Colon (tissue), 2 donors: Measurements from ENCODE around the gene IL2RG.

Experiments
- FAIRE-seq: peaks from 2 replicates; lab custom pipeline; 2012; peaks lifted over from hg19 to GRCh38; lab: Jason Lieb, UNC
- donor health status: control.
- donor health status: control.

Gene IL2RG

DNA sequence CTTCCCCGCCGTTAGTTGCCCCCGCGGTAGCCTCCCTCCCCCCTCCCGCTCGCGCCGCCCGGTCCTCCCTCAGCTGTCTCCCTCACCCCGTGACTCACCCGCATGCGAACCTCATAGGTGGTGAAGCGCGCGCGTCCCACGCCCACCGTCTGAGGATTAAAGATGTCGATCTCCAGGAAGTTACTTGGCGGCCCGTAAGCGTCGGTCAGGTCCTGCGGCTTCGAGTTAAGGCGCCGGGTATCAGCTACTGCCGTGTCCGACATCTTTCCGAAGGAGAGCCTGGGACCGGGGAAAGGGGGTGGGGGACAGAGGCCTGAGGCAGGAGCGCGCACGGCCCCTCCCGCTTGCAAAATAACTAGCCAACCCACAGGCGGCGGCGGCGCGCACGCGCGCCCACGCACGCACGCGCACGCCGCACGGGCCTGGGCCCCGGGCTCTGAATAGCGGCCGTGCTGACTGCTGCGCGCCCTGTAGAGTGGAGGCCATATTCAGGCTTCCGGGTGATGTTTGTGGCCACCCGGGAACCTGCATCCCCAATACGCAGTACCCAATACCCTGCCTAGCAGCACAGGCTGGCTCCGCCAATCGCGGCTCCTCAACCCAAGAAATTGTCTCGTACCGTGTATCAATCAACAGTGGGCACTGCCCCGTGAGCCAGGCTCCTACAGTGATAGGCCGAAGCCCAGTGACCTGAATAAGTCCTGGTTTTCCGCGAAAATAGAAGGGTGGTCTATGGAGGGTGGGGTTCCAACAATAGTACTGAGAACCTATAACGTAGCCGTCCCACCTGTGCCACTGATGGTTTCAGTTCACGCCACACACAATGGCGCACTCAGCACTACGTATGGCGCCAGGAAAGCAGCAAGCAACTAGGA is 43.1 kb downstream of the IL2RG start, which contains the start of gene SNX12:
Gene SNX12 (minus strand): TSS at position 291 of the 875 bp plus-strand sequence. CDS start 28 bp downstream, at position 263.
- FAIRE-seq = no peak

DNA sequence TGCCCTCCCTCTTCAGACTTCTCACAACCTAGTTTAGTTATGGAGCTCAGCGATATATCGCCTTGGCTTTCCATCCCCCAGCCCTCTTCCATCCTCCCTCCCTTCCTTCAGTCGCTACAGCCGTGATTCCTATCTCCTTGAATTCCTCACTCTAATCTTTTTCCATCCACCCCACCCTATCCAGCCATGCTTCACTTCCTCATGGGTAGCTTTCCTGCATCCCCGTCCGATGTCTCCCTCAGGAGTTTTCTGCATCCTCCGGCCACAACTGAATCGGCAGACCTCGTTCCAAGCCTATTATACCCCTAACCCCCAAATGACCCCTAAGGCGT is 43.7 kb downstream of the IL2RG start:
- no peak for FAIRE-seq

DNA sequence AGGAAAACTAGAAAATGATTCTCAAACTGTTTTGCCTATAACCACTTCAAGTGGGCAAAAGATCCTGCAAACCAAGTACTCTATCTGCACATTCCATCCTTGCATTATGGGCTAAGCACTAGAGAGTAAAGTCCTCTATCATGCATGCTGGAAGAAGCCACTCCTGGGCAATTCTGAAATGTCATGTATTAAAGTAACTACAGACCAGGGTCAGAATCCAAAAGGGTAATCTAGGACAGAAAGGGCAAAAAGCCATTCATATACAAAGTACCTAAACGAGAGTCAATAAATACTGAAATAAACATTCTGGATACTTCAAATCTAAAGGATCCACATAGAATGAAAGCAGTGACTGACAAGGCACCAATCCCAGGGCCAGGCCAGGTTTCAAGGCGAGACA is 44.3 kb downstream of the IL2RG start:
- no peak for FAIRE-seq

DNA sequence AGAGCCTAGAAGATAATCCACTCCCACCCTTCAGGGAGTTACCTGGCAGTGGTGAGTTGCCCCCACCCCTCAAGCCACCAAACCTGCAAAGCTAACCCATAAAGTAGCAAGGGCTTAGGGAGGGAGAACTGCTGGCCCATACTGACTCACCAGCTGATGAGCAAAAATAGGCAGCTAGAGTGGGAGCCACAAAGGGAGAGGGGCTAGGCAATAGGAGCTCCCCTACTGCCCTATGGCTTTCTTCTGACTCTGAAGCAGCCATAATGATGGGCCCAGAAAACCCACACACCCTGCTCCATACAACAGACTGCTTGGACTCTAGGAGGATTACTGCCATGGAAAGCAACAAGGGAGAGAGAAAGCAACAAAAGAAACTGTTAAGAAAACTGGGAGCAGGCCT is 51.2 kb downstream of the IL2RG start:
- FAIRE-seq = no peak

DNA sequence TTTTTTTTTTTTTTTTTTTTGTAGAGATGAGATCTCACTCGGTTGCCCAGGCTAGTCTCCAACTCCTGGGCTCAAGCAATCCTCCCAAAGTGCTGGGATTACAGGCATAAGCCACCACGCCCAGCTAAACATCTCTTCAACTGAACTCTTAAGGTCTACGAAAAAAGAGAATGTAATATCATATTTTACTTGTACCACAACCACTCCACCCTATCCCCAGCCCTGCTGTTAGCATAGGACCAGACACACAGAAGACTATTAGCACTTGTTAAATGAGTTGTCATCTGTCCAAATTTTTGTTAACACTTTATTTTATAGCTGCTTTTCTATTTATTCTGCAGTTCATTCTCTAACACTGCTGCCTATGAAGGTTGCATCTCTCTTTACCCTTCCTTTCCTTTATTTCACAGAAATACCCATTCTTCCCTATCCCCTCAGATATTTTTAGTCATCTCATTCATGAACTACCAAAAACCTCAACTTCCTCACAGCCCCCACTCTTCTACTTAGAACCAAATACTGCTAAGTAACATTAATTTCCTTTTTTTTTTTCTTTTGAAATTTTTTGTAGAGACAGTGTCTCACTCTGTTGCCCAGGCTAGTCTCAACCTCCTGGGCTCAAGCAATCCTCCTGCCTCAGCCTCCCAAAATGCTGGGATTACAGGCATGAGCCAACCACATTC is 53.4 kb downstream of the IL2RG start:
- no peak for FAIRE-seq
